Fibroblast of pulmonary artery (primary cell): ENCODE measurements around the gene ERN2.
"Not testable (repeated sequence)": the region's sequence is repeated elsewhere in the genome, so short reads cannot be mapped to it uniquely, and the experiment has no call there.

Experiments used
- DNase-seq: peaks from one replicate; pipeline ENCODE4 v3.0.0-alpha.2; 2010; ENCODE audit warnings: low read depth
- H3K4me3 ChIP-seq: replicated peaks from 2 replicates; pipeline ENCODE4 v1.5.1; 2011; ENCODE audit warnings: low read depth, mild to moderate bottlenecking, control low read depth, low read length, moderate library complexity
- TF ChIP-seq, protein P1 (sequence below): IDR thresholded peaks from 2 replicates; pipeline ENCODE4 v1.5.1; 2011; ENCODE audit warnings: mild to moderate bottlenecking, control low read depth, low read length, inconsistent platforms; ENCODE audit errors: missing control alignments

The ERN2 gene

DNA sequence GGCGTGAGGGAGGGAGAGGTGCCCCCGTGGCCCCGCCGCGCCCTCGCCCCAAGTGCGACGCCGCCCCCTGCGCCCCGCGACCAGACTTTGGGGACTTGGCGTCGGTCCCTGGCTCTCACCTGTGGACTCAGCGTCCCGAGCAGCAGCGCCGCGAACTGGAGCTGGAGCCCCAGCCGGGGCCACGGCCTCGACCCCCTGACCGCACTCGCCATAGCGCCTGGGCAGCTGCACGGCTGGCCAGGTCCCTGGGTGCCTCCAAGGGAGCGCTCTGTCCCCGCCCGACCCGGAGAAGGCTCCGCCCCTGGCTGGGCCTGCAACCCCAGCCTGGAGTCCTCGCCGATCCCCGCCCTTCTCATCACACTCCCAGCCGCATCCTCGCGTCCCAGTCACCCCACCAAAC, at the start of gene ERN2:
ERN2 (minus strand) TSS at position 247 of the 400 bp plus-strand sequence; CDS start at position 212, 35 bp downstream.
- no peak within 1 kb of the TSS for H3K4me3 ChIP-seq
- TF ChIP-seq, protein P1, sequence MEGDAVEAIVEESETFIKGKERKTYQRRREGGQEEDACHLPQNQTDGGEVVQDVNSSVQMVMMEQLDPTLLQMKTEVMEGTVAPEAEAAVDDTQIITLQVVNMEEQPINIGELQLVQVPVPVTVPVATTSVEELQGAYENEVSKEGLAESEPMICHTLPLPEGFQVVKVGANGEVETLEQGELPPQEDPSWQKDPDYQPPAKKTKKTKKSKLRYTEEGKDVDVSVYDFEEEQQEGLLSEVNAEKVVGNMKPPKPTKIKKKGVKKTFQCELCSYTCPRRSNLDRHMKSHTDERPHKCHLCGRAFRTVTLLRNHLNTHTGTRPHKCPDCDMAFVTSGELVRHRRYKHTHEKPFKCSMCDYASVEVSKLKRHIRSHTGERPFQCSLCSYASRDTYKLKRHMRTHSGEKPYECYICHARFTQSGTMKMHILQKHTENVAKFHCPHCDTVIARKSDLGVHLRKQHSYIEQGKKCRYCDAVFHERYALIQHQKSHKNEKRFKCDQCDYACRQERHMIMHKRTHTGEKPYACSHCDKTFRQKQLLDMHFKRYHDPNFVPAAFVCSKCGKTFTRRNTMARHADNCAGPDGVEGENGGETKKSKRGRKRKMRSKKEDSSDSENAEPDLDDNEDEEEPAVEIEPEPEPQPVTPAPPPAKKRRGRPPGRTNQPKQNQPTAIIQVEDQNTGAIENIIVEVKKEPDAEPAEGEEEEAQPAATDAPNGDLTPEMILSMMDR: no peak
- DNase-seq: no peak

DNA sequence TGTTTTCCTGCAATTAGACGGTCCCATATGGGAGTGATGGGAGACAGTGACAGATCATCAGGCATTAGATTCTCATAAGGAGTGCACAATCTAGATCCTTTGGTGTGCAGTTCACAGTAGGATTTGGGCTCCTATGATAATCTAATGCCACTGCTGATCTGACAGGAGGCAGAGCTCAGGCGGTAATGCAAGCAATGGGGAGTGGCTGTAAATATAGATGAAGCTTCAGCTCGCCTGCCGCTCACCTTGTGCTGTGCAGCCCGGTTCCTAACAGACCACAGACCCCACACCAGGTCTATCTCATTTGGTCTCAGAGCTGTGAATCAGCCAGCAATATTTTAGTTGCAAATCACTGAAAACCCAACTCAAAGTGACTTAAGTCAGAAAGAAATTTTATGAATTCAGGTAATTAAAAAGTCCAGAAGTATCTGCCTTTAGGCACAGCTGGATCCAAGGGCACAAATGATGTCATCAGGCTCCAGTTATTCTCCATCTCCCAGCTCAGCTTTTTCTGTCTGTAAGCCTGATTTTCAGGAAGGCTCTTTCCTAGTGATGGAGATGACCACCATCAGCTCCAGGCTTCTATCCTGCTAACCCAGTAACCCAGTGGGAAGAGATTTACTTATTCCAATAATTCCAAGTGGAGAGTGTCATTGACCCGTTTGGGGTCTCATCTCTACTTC, 45.1 kb upstream of the ERN2 start:
- DNase-seq: no peak
- TF ChIP-seq, protein P1: no peak
- H3K4me3 ChIP-seq: no peak overlapping the region

DNA sequence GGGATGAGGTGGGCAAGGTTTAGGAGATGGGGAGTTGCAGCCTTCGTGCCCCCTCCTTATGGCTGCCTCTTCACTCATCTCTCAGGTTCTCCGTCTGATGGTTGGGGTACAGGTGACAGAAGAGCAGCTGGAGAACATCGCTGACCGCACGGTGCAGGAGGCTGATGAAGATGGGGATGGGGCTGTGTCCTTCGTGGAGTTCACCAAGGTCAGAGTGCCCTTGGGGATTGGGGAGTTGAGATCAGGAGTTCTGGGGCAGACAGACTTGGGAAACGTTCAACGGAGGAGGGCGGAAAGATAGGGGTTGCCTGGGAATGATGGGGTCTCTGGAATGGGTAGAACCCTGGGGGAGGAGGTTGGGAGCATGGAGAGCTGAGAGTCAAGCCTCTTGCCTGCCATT, 44.1 kb upstream of the ERN2 start:
- no peak overlapping the region for H3K4me3 ChIP-seq
- no peak for DNase-seq
- TF ChIP-seq, protein P1: no peak

DNA sequence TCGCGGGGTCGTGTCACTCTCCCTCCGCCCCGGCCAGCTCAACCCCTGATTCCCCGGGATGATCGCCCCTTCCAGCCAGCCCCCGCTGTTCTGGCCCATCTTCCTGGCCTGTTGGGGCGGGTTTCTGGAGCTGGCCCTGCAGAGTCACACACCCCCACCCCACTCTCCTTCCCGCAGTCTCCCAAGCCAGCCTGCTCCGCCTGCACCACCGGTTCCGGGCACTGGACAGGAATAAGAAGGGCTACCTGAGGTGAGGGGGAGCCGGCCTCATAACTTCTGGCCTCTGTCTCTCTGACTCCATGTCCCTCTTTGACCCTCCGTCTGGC, 42.4 kb upstream of the ERN2 start:
- DNase-seq: no peak
- no peak overlapping the region for H3K4me3 ChIP-seq
- TF ChIP-seq, protein P1: no peak

DNA sequence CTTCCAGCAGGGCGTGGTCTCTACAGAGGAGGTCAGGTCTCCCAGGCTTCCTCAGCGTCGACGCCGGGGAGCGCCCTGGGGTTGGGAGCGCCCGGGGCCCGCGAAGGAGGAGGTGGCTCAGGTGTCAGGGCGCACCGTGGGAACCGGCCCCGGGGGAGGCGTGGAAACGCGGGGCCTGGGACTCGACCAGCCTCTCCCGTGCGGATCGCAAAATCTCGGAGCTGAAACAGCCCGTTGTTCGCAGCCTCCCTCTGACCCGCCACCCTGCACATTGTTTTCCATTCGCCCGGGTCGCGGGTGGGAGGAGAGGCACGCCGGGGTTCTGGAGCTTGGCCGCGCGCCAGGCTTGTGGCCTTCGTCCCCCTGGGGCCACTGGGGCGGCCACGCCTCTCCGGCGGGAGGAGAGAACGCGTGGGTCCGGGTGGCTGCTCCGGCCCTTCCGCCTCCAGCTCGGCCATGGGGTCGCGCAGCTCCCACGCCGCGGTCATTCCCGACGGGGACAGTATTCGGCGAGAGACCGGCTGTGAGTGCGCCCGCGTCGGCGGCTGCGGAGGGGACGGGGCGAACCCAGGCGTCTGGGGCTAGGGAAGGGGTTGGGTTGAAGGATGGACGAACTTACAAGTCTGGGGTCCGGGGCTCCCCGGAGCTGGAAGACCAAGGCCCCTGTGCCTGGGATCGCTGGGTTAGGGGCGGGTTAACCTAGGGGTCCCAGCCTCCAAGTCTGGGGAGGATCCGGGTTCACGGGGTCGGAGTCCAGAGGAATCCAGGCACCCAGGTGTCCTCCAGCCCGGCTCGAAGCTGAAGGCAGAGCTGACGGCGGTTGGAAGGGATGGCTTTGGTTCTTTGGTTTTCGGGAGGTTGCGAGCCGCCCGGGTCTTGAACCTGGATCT, 41.8 kb upstream of the ERN2 start, which contains the start of gene CHP2:
CHP2 (plus strand) TSS at position 433 of the 890 bp plus-strand sequence; CDS start at position 457, 24 bp downstream.
- peak within 1 kb of the TSS; percentile 3 for H3K4me3 ChIP-seq
- TF ChIP-seq, protein P1: no peak
- DNase-seq: no peak

DNA sequence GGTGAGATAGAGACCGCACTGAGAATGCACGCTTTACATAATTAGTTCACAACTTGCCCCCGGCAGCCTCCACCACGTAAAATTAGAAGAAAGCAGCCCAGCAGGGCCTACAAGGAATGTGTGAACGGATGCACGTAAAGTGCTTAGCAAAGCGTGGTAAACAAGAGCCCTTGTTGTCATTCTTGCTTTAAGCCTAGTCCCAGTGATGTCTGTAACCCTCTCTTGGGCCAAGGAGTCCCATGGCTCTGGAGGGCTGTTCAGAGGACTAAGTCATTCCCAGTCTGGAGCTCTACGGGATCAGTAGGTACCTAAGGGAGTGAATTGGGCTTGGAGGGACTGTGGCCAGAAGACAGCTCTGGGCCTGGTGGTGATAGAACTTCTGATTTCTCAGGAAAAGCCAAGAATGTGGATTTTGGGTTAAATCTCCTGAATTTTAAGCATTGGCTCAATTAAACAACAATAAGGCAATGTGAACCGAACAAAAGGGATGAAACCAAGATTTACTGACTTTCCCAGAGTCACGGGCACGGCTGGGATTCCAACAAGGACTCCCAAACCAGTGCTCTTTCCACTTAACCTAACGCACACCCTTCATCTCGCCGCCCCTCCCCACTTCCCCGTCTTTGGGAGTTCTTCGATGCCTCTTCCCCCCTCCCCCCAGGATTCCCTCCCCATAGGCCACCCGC, 41.0 kb upstream of the ERN2 start:
- TF ChIP-seq, protein P1: no peak
- no peak for DNase-seq
- H3K4me3 ChIP-seq: no peak overlapping the region

DNA sequence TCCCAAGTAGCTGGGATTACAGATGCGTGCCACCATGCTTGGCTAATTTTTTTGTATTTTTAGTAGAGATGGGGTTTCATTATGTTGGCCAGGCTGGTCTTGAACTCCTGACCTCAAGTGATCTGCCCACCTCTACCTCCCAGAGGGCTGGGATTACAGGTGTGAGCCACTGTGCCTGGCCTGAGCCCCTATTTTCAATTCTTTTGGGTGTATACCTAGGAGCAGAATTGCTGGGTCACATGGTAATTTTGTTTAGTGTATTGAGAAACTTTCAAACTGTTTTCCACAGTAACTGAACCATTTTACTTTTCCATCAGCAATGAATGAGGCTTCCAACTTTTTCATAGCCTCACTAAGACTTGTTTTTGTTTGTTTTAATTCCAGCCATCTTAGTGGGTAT, 38.0 kb upstream of the ERN2 start:
- not testable (repeated sequence) for H3K4me3 ChIP-seq, DNase-seq
